ENCODE measurements around the gene KIAA0408.

- TF ChIP-seq EZH2 (IDR thresholded peaks at IDR 0.05; ENCODE audit: insufficient read depth, poor library complexity, severe bottlenecking): no peak
- no peak for TF ChIP-seq EZH2phosphoT487 (IDR thresholded peaks at IDR 0.05; ENCODE audit: insufficient read depth, low read depth)
Measured at GRCh38 chr6:127475135-127475822, 16.1 kb upstream of the KIAA0408 start.
